Measurements from ENCODE around the gene ACP2.

ACP2 gene

GRCh38 chr11:47267876-47268275, 19.3 kb upstream of the ACP2 start:
- Histone ChIP-seq H3K4me3 (replicated peaks; ENCODE audit: insufficient read depth, low read length) (no peak overlapping the region), H3K27ac (replicated peaks) (peak overlapping the region; percentile 97), H3K27me3 (ENCODE audit: insufficient read depth, poor library complexity, severe bottlenecking) (no peaks in the 10 kb centered on the region)
- TF ChIP-seq GABPA (IDR thresholded peaks at IDR 0.05; ENCODE audit: low read depth) = no peak
- no peak for TF ChIP-seq SPI1 (IDR thresholded peaks at IDR 0.05; ENCODE audit: borderline replicate concordance, low read depth)
- TF ChIP-seq POLR2AphosphoS5 (IDR thresholded peaks at IDR 0.05; ENCODE audit: low read depth) = no peak
- TF ChIP-seq CTCF (IDR thresholded peaks at IDR 0.05; ENCODE audit: insufficient read depth, low read length) = no peak
- no peak for DNase-seq (ENCODE audit: low read depth in 1 of 2, low spot score in 1 of 2)

DNA sequence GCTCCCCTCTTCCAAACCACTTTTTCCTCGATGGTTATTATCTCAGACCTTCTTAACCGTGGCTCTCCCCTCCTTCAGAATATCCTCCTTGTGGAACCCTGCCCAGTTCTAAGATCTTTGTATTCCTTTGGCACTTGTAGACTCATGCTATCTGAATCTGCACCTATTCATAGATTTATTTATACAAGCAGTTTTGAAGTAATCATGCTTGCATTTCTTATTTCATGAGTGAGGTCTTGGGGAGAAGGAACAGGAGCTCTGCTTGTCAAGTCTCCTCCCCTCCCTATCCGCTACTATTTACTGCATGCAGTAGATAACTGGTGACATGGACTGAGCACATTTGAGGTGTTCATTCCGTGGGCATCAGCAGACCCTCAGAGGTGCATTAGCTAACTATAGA, 15.9 kb upstream of the ACP2 start:
- H3K27ac ChIP-seq (replicated peaks) = no peak overlapping the region
- H3K4me3 ChIP-seq (replicated peaks; ENCODE audit: insufficient read depth, low read length) = no peak overlapping the region
- no peak for DNase-seq (ENCODE audit: low read depth in 1 of 2, low spot score in 1 of 2)
- TF ChIP-seq SPI1 (IDR thresholded peaks at IDR 0.05; ENCODE audit: borderline replicate concordance, low read depth) (no peak), POLR2AphosphoS5 (IDR thresholded peaks at IDR 0.05; ENCODE audit: low read depth) (no peak), GABPA (IDR thresholded peaks at IDR 0.05; ENCODE audit: low read depth) (no peak), REST (IDR thresholded peaks at IDR 0.05; ENCODE audit: insufficient replicate concordance, low read depth) (no peak), CTCF (IDR thresholded peaks at IDR 0.05; ENCODE audit: insufficient read depth, low read length) (no peak)
- H3K27me3 ChIP-seq (ENCODE audit: insufficient read depth, poor library complexity, severe bottlenecking) = no peaks in the 10 kb centered on the region

- no peak for DNase-seq (ENCODE audit: low read depth in 1 of 2, low spot score in 1 of 2)
- H3K27me3 ChIP-seq (ENCODE audit: insufficient read depth, poor library complexity, severe bottlenecking) = no peaks in the 10 kb centered on the region
- H3K27ac ChIP-seq (replicated peaks) = no peak overlapping the region
- H3K4me3 ChIP-seq (replicated peaks; ENCODE audit: insufficient read depth, low read length) = no peak overlapping the region
- no peak for TF ChIP-seq SPI1 (IDR thresholded peaks at IDR 0.05; ENCODE audit: borderline replicate concordance, low read depth)
- no peak for TF ChIP-seq REST (IDR thresholded peaks at IDR 0.05; ENCODE audit: insufficient replicate concordance, low read depth)
- no peak for TF ChIP-seq GABPA (IDR thresholded peaks at IDR 0.05; ENCODE audit: low read depth)
- no peak for TF ChIP-seq CTCF (IDR thresholded peaks at IDR 0.05; ENCODE audit: insufficient read depth, low read length)
- no peak for TF ChIP-seq POLR2AphosphoS5 (IDR thresholded peaks at IDR 0.05; ENCODE audit: low read depth)
These were observed 15.5 kb upstream of the ACP2 start for GRCh38 chr11:47264119-47264518.

- no peak overlapping the region for H3K27ac ChIP-seq (replicated peaks)
- H3K27me3 ChIP-seq (ENCODE audit: insufficient read depth, poor library complexity, severe bottlenecking) = no peaks in the 10 kb centered on the region
- H3K4me3 ChIP-seq (replicated peaks; ENCODE audit: insufficient read depth, low read length) = no peak overlapping the region
- TF ChIP-seq SPI1 (IDR thresholded peaks at IDR 0.05; ENCODE audit: borderline replicate concordance, low read depth) (no peak), REST (IDR thresholded peaks at IDR 0.05; ENCODE audit: insufficient replicate concordance, low read depth) (no peak), CTCF (IDR thresholded peaks at IDR 0.05; ENCODE audit: insufficient read depth, low read length) (no peak), POLR2AphosphoS5 (IDR thresholded peaks at IDR 0.05; ENCODE audit: low read depth) (no peak), GABPA (IDR thresholded peaks at IDR 0.05; ENCODE audit: low read depth) (no peak)
- no peak for DNase-seq (ENCODE audit: low read depth in 1 of 2, low spot score in 1 of 2)
These were observed 12.7 kb upstream of the ACP2 start for GRCh38 chr11:47261291-47261800.
